ACHN (cell line): ENCODE measurements around the gene CEP192.

ENCODE experiments used
- DNase-seq: peaks from one replicate; pipeline ENCODE4 v3.0.0-alpha.2; 2015
- in situ Hi-C: cut with HindIII; loops from 2 replicates; pipeline ENCODE4 v1.10.0; 2017; ENCODE audit warnings: low sequenced_read_pairs, low pct_ligation_motif_present, low pct_unique_long_range_greater_than_20kb

CEP192 gene

GRCh38 chr18:13022644-13023043 is 31.5 kb downstream of the CEP192 start:
- DNase-seq, result no peak
- in situ Hi-C loops, result no loop called here

- no peak for DNase-seq
- in situ Hi-C loops, result no loop called here
Observed at GRCh38 chr18:13025233-13025632, 34.1 kb downstream of the CEP192 start.

GRCh38 chr18:13026583-13027270 is 35.6 kb downstream of the CEP192 start:
- in situ Hi-C loops, result no loop called here
- DNase-seq, result no peak

- no peak for DNase-seq
- in situ Hi-C loops, result no loop called here
Observed at GRCh38 chr18:13028869-13029268, 37.7 kb downstream of the CEP192 start.

GRCh38 chr18:13032173-13032572 is 41.0 kb downstream of the CEP192 start:
- in situ Hi-C loops, result no loop called here
- no peak for DNase-seq

GRCh38 chr18:13035249-13035914 is 44.2 kb downstream of the CEP192 start:
- in situ Hi-C loops, result no loop called here
- DNase-seq, result no peak

- in situ Hi-C loops, result no loop called here
- DNase-seq, result no peak
Observed at GRCh38 chr18:13036622-13037320, 45.6 kb downstream of the CEP192 start.

- in situ Hi-C loops, result no loop called here
- no peak for DNase-seq
Observed at GRCh38 chr18:13039806-13040205, 48.6 kb downstream of the CEP192 start.

- DNase-seq, result no peak
- in situ Hi-C loops, result no loop called here
Observed at GRCh38 chr18:13043066-13043465, 51.9 kb downstream of the CEP192 start.

GRCh38 chr18:13048061-13048595 is 57.0 kb downstream of the CEP192 start:
- DNase-seq, result no peak
- in situ Hi-C loops, result no loop called here

- in situ Hi-C loops, result no loop called here
- no peak for DNase-seq
Observed at GRCh38 chr18:13051159-13051558, 60.0 kb downstream of the CEP192 start.

GRCh38 chr18:13051950-13052349 is 60.8 kb downstream of the CEP192 start:
- DNase-seq, result no peak
- in situ Hi-C loops, result no loop called here

GRCh38 chr18:13054336-13054735 is 63.2 kb downstream of the CEP192 start:
- in situ Hi-C loops, result no loop called here

GRCh38 chr18:13061630-13062189 is 70.5 kb downstream of the CEP192 start:
- no peak for DNase-seq
- in situ Hi-C loops, result no loop called here

More at GRCh38 chr18:13054336-13054735, 63.2 kb downstream of the CEP192 start:
- DNase-seq, result no peak

GRCh38 chr18:13067124-13067523 is 76.0 kb downstream of the CEP192 start:
- no peak for DNase-seq
- in situ Hi-C loops, result no loop called here

GRCh38 chr18:13067966-13068365 is 76.8 kb downstream of the CEP192 start:
- no peak for DNase-seq
- in situ Hi-C loops, result no loop called here

GRCh38 chr18:13070460-13070859 is 79.3 kb downstream of the CEP192 start:
- in situ Hi-C loops, result no loop called here
- DNase-seq, result no peak

- in situ Hi-C loops, result no loop called here
- no peak for DNase-seq
Observed at GRCh38 chr18:13076886-13077285, 85.7 kb downstream of the CEP192 start.

GRCh38 chr18:13077473-13077872 is 86.3 kb downstream of the CEP192 start:
- in situ Hi-C loops, result no loop called here
- DNase-seq, result no peak
